Peyer's patch (tissue), 4 donors: ENCODE measurements around the gene RWDD1.

ENCODE experiments used
- POLR2A ChIP-seq, 2 donors: fragments of 450-650 bp; IDR thresholded peaks; one replicate each; pipeline ENCODE4 v1.5.1; 2017; ENCODE audit warnings: antibody characterized with exemption in 2 of 2, mild to moderate bottlenecking in 2 of 2, moderate library complexity in 2 of 2
- TF ChIP-seq, protein P1 (sequence below), 6 experiments: fragments of 450-650 bp in 4 of 6; fragments of 200-600 bp in 2 of 6; sonication (generic) in 1 of 6; IDR thresholded peaks; one replicate each; pipeline ENCODE4 v1.5.1; 2017 to 2019; ENCODE audit warnings: antibody characterized with exemption in 6 of 6, mild to moderate bottlenecking in 3 of 6, moderate library complexity in 1 of 6

- TF ChIP-seq, protein P1, sequence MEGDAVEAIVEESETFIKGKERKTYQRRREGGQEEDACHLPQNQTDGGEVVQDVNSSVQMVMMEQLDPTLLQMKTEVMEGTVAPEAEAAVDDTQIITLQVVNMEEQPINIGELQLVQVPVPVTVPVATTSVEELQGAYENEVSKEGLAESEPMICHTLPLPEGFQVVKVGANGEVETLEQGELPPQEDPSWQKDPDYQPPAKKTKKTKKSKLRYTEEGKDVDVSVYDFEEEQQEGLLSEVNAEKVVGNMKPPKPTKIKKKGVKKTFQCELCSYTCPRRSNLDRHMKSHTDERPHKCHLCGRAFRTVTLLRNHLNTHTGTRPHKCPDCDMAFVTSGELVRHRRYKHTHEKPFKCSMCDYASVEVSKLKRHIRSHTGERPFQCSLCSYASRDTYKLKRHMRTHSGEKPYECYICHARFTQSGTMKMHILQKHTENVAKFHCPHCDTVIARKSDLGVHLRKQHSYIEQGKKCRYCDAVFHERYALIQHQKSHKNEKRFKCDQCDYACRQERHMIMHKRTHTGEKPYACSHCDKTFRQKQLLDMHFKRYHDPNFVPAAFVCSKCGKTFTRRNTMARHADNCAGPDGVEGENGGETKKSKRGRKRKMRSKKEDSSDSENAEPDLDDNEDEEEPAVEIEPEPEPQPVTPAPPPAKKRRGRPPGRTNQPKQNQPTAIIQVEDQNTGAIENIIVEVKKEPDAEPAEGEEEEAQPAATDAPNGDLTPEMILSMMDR (IDR thresholded peaks at IDR 0.05) = no peak
- TF ChIP-seq POLR2A (IDR thresholded peaks at IDR 0.05) = no peak
Observed at GRCh38 chr6:116530436-116530835, 40.9 kb upstream of the RWDD1 start.
